ENCODE results near the gene IGF1R. TPM values are rescaled to one million over a fixed set of nuclear protein-coding genes. Genes with fewer than 3 reads are reported as not detected.

Gene IGF1R
- total RNA-seq, 4 donors from 2014 or later: 31.6 to 87.8 (median 60.0) TPM

DNA sequence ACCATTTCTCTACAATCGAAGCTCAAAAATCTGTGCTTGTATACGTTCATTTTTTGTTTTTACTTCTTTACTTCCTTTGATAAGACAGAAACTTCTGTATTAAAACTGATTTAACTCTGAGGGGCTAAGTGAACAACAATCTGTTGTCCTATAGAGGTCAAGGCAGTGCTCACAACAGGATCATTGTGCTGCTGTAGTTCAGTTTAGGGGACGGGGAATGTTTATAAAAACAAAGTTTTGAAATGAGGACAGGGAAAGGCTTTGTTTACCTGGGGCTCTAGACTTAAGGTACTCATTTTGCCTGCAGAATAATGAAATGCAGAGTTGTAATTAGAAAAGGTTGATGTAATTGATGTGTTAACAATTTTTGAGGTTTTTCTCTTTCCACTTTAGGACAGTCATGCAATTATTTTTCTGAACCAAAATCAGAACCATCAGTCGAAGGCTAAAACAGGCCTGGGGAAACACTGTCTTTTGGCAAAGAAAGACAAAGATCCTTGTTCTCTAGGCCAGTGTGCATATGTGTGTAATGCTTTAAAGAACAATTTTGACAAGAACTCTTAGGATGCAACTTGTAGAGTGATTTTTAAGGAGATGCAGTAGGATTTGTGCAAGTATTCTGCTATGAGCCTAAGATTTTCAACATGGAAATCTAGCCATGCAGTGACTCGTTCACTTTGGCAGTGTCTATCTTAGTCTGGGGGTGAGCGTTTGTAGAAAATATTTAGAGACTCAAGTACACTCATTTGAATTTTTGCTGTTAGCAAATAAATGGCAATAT lies 194.0 kb downstream of the IGF1R start:
- TF ChIP-seq, protein P1, sequence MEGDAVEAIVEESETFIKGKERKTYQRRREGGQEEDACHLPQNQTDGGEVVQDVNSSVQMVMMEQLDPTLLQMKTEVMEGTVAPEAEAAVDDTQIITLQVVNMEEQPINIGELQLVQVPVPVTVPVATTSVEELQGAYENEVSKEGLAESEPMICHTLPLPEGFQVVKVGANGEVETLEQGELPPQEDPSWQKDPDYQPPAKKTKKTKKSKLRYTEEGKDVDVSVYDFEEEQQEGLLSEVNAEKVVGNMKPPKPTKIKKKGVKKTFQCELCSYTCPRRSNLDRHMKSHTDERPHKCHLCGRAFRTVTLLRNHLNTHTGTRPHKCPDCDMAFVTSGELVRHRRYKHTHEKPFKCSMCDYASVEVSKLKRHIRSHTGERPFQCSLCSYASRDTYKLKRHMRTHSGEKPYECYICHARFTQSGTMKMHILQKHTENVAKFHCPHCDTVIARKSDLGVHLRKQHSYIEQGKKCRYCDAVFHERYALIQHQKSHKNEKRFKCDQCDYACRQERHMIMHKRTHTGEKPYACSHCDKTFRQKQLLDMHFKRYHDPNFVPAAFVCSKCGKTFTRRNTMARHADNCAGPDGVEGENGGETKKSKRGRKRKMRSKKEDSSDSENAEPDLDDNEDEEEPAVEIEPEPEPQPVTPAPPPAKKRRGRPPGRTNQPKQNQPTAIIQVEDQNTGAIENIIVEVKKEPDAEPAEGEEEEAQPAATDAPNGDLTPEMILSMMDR (IDR thresholded peaks at IDR 0.05): no peak
- no peak for TF ChIP-seq POLR2AphosphoS5 (IDR thresholded peaks at IDR 0.05)
- TF ChIP-seq EP300 (IDR thresholded peaks at IDR 0.05): no peak
- no peak for TF ChIP-seq POLR2A (IDR thresholded peaks at IDR 0.05)
- Histone ChIP-seq H3K27me3 (no peaks in the 10 kb centered on the region), H3K4me3 (no peak overlapping the region), H3K4me1 (peaks cover 0 to 40% (median 0%) of the 10 kb centered on the region in 3 donors), H3K36me3 (no peaks in the 10 kb centered on the region), H3K9me3 (no peaks in the 10 kb centered on the region), H3K27ac (no peak overlapping the region)
- no peak for ATAC-seq
- 65 to 70% methylated on average over 6 of the region's 6 CpGs for WGBS, 2 donors (ENCODE audit: low coverage in 1 of 2)

DNA sequence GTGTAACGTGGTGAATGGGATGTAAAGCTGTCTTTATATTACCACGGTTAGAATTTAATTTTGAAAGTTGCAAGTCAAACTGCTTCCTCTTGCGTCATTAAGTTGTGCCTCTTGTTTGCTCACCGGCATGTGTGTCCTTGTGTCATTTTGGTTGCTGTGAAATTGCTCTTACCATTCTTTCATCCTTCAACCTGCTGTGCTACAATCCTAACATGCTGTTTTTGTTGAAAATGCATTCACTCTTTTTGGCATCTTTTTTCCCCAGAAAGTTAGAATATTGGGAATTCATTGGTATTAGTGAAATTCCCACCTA lies 194.6 kb downstream of the IGF1R start:
- Histone ChIP-seq H3K4me3 (no peak overlapping the region), H3K27me3 (no peaks in the 10 kb centered on the region), H3K36me3 (no peaks in the 10 kb centered on the region), H3K4me1 (peaks cover 0 to 40% (median 0%) of the 10 kb centered on the region in 3 donors), H3K27ac (no peak overlapping the region), H3K9me3 (no peaks in the 10 kb centered on the region)
- no peak for ATAC-seq
- 67 to 92% methylated on average over 4 of the region's 4 CpGs for WGBS, 2 donors (ENCODE audit: low coverage in 1 of 2)
- TF ChIP-seq POLR2A (IDR thresholded peaks at IDR 0.05) (no peak), POLR2AphosphoS5 (IDR thresholded peaks at IDR 0.05) (no peak), EP300 (IDR thresholded peaks at IDR 0.05) (no peak)
- TF ChIP-seq, protein P1 (IDR thresholded peaks at IDR 0.05): no peak

DNA sequence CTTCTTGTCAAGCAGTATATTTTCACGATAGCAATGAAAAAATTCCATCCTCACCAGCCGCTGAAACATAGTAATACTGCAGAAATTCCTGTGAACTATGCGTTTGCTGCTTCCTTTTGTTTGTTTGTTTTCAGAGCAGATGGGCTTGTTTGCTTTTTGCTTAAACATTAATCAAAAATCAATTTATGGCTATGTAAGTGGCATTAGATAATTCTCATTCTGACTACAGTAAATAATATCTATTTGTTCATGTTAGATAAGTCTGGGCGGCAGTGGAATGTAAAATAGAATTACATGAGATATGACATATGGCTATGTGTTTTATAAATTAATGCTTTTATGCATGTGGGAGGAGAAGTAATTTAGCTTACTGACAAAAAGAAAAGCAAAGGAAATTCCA lies 195.5 kb downstream of the IGF1R start:
- H3K27me3 ChIP-seq: no peaks in the 10 kb centered on the region
- H3K36me3 ChIP-seq: no peaks in the 10 kb centered on the region
- 82 to 89% methylated on average over 4 of the region's 4 CpGs for WGBS, 2 donors (ENCODE audit: low coverage in 1 of 2)
- no peak overlapping the region for H3K4me3 ChIP-seq
- peaks cover 0 to 33% (median 0%) of the 10 kb centered on the region in 3 donors for H3K4me1 ChIP-seq
- no peaks in the 10 kb centered on the region for H3K9me3 ChIP-seq
- ATAC-seq: no peak
- TF ChIP-seq POLR2AphosphoS5 (IDR thresholded peaks at IDR 0.05) (no peak), EP300 (IDR thresholded peaks at IDR 0.05) (no peak), POLR2A (IDR thresholded peaks at IDR 0.05) (no peak)
- TF ChIP-seq, protein P1 (IDR thresholded peaks at IDR 0.05): no peak
- no peak overlapping the region for H3K27ac ChIP-seq

DNA sequence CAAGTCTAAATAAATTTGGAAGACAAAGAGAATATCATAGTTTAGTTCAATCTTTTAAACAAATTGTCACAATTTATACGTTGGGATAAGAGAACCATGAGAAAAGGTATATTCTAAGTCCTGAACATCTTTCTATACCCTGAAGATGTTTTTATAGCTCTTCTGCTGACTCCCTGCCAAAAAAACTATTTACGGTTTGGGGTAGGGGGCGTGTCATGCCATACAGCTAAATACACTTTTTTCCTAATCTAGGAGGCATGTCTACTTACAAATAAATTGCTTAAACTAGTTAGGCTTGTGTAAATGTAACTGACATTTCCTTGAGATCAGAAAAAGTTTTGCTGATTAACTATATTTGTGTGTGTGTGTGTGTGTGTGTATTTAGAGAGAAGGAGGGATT lies 195.9 kb downstream of the IGF1R start:
- no peak for TF ChIP-seq POLR2A (IDR thresholded peaks at IDR 0.05)
- no peak for TF ChIP-seq POLR2AphosphoS5 (IDR thresholded peaks at IDR 0.05)
- TF ChIP-seq EP300 (IDR thresholded peaks at IDR 0.05): no peak
- TF ChIP-seq, protein P1 (IDR thresholded peaks at IDR 0.05): no peak
- Histone ChIP-seq H3K4me3 (no peak overlapping the region), H3K27me3 (no peaks in the 10 kb centered on the region), H3K9me3 (no peaks in the 10 kb centered on the region), H3K4me1 (peaks cover 0 to 34% (median 0%) of the 10 kb centered on the region in 3 donors), H3K36me3 (no peaks in the 10 kb centered on the region), H3K27ac (no peak overlapping the region)
- no peak for ATAC-seq
- WGBS, 2 donors (ENCODE audit: low coverage in 1 of 2): 63 to 68% methylated on average over 3 of the region's 3 CpGs
